HL-60 (cell line): ENCODE data around the gene GUCY1A2.

Experiments used
- DNase-seq, 2 experiments: peaks; one replicate each; pipeline ENCODE4 v3.0.0-alpha.2; 2010 to 2020; ENCODE audit warnings: low read depth in 1 of 2, low spot score in 1 of 2
- H3K27ac ChIP-seq: fragments of 250-450 bp; sonication (Bioruptor Pico); replicated peaks from 2 replicates; pipeline ENCODE4 v1.5.1; 2020; ENCODE audit warnings: mild to moderate bottlenecking, moderate library complexity
- H3K27me3 ChIP-seq: fragments of 250-450 bp; sonication (Bioruptor Pico); 2 replicates; pipeline ENCODE4 v1.5.1; 2021; ENCODE audit warnings: mild to moderate bottlenecking, moderate library complexity; ENCODE audit not compliant: insufficient read depth, poor library complexity, severe bottlenecking
- H3K4me3 ChIP-seq: replicated peaks from 2 replicates; pipeline ENCODE4 v1.5.1; 2011; ENCODE audit warnings: mild to moderate bottlenecking, control low read depth, low read length; ENCODE audit not compliant: insufficient read depth
- GABPA ChIP-seq: IDR thresholded peaks from 2 replicates; pipeline ENCODE4 v1.6.1; 2012; ENCODE audit warnings: low read depth
- POLR2AphosphoS5 ChIP-seq: IDR thresholded peaks from 2 replicates; pipeline ENCODE4 v1.6.1; 2012; ENCODE audit warnings: low read depth
- SPI1 ChIP-seq: IDR thresholded peaks from 2 replicates; pipeline ENCODE4 v1.6.1; 2012; ENCODE audit warnings: low read depth, mild to moderate bottlenecking, borderline replicate concordance
- TF ChIP-seq, protein P1 (sequence below): IDR thresholded peaks from one replicate; pipeline ENCODE4 v1.5.1; 2011; ENCODE audit warnings: low read length, control low read depth, inconsistent platforms; ENCODE audit not compliant: insufficient read depth
- TF ChIP-seq, protein P2 (sequence below): IDR thresholded peaks from 2 replicates; pipeline ENCODE4 v1.6.1; 2012; ENCODE audit warnings: low read depth; ENCODE audit not compliant: insufficient replicate concordance

GUCY1A2 gene

DNA sequence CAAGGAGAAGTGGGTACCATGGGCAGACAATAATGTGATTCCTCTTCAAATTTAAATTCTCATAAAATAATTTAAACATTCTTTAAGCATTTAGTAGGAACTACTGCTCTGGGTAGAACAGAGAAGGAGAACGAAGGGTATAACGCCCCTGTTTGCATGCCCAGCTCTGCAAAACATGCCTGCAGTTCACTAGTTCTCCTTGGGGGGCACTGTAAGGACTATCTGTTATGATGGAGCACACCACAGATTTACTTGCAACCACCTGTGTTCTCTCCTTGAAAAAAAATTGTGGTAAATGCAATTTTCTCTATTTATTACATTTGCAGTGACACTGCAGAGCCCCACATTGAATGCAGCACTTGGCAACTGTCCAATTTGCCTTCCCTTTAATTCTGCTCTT lies 100.3 kb downstream of the GUCY1A2 start:
- DNase-seq, result peak; percentile 2 to 25

DNA sequence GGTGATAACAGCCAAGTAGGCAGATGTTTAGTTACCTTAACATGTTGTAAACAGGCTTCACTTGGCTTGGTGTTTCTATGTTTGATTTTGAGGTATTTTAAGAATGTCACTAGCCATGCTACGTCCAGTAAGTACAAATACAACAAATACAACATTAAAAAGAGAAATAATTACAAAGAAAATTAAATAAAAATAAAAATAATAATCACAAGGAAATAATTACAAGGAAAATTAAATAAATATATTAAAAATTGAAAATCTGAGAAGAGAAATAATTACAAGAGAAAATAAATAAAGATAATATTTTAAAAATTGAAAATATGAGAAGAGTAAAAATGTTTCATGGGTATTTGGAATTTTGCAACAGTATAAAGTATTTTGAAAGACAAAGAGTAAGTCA lies 103.9 kb downstream of the GUCY1A2 start:
- H3K27ac ChIP-seq, result no peak overlapping the region
- no peak for TF ChIP-seq SPI1
- TF ChIP-seq GABPA, result no peak
- TF ChIP-seq, protein P1, sequence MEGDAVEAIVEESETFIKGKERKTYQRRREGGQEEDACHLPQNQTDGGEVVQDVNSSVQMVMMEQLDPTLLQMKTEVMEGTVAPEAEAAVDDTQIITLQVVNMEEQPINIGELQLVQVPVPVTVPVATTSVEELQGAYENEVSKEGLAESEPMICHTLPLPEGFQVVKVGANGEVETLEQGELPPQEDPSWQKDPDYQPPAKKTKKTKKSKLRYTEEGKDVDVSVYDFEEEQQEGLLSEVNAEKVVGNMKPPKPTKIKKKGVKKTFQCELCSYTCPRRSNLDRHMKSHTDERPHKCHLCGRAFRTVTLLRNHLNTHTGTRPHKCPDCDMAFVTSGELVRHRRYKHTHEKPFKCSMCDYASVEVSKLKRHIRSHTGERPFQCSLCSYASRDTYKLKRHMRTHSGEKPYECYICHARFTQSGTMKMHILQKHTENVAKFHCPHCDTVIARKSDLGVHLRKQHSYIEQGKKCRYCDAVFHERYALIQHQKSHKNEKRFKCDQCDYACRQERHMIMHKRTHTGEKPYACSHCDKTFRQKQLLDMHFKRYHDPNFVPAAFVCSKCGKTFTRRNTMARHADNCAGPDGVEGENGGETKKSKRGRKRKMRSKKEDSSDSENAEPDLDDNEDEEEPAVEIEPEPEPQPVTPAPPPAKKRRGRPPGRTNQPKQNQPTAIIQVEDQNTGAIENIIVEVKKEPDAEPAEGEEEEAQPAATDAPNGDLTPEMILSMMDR, result no peak
- TF ChIP-seq, protein P2, sequence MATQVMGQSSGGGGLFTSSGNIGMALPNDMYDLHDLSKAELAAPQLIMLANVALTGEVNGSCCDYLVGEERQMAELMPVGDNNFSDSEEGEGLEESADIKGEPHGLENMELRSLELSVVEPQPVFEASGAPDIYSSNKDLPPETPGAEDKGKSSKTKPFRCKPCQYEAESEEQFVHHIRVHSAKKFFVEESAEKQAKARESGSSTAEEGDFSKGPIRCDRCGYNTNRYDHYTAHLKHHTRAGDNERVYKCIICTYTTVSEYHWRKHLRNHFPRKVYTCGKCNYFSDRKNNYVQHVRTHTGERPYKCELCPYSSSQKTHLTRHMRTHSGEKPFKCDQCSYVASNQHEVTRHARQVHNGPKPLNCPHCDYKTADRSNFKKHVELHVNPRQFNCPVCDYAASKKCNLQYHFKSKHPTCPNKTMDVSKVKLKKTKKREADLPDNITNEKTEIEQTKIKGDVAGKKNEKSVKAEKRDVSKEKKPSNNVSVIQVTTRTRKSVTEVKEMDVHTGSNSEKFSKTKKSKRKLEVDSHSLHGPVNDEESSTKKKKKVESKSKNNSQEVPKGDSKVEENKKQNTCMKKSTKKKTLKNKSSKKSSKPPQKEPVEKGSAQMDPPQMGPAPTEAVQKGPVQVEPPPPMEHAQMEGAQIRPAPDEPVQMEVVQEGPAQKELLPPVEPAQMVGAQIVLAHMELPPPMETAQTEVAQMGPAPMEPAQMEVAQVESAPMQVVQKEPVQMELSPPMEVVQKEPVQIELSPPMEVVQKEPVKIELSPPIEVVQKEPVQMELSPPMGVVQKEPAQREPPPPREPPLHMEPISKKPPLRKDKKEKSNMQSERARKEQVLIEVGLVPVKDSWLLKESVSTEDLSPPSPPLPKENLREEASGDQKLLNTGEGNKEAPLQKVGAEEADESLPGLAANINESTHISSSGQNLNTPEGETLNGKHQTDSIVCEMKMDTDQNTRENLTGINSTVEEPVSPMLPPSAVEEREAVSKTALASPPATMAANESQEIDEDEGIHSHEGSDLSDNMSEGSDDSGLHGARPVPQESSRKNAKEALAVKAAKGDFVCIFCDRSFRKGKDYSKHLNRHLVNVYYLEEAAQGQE, result no peak
- TF ChIP-seq POLR2AphosphoS5, result no peak
- no peak overlapping the region for H3K4me3 ChIP-seq
- DNase-seq, result no peak
- H3K27me3 ChIP-seq, result no peaks in the 10 kb centered on the region

More for the DNA sequence above, 100.3 kb downstream of the GUCY1A2 start:
- H3K27me3 ChIP-seq, result no peaks in the 10 kb centered on the region
- no peak overlapping the region for H3K27ac ChIP-seq
- TF ChIP-seq, protein P1, result peak; percentile 18
- TF ChIP-seq SPI1 (no peak), GABPA (no peak)
- no peak overlapping the region for H3K4me3 ChIP-seq

DNA sequence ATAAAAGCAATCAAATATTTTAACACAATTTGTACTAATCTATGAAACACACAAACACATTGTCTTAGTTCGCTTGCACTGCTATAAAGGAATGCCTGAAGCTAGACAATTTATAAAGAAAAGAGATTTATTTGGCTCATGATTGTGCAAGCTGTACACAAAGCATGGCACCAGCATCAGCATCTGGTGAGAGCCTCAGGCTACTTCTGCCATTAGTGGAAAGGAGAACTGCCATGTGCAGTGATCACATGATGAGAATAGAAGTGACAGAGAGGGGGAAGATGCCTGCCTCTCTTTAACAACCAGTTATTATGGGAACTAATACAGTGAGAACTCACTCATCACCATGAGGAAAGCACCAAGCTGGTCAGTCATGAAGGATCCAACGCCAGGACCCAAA lies 105.1 kb downstream of the GUCY1A2 start:
- no peak overlapping the region for H3K27ac ChIP-seq
- peak in 1 of 2 experiments; percentile 1 for DNase-seq
- H3K4me3 ChIP-seq, result no peak overlapping the region
- TF ChIP-seq SPI1, result no peak
- no peak for TF ChIP-seq GABPA
- TF ChIP-seq, protein P1, result no peak
- TF ChIP-seq POLR2AphosphoS5, result no peak
- TF ChIP-seq, protein P2, result no peak
- no peaks in the 10 kb centered on the region for H3K27me3 ChIP-seq

DNA sequence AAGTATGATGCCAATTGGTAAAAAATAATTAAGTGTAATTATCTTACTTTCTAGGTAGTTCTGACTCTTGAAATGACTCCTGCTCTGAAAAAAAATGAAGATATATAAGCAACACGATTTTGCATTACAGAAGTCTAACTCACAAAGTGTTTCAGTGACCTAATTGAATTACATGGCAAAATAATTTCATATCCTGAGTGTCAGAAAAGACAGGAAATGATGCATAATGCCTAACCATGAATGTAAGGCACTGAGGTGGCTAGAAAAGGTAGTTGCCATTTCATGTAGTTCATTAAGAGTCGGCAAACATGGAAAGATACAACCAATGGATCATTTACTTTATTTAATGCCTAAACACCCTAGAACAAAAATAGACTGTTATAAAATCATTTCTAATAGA lies 113.5 kb downstream of the GUCY1A2 start:
- TF ChIP-seq POLR2AphosphoS5 (no peak), GABPA (no peak)
- TF ChIP-seq, protein P1, result no peak
- TF ChIP-seq, protein P2, result no peak
- H3K27me3 ChIP-seq, result no peaks in the 10 kb centered on the region
- DNase-seq, result no peak
- no peak overlapping the region for H3K4me3 ChIP-seq
- no peak overlapping the region for H3K27ac ChIP-seq
